ENCODE results near the gene CEP128.

DNA sequence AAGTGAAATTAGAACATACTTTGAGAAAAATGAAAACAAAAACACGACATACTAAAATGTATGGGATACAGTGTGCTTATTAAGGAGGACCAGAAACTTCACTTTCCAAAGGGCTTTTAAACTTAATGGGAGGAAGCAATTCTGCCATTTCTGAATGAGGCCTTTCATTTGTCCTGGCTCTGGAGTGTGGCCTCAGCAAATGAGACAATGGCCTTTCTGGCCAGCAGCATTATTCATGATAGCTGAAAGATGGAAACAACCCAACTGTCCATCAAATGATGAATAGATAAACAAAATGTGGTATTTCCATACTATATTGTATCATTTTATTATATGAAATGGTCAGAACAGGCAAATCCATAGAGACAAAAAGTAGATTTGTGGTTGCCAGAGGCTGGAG lies 338.6 kb downstream of the CEP128 start:
- TF ChIP-seq FOXP2 (optimal IDR thresholded peaks at IDR 0.05; ENCODE audit: control extremely low read depth, extremely low read length, insufficient read depth) (no peak), EZH2 (IDR thresholded peaks at IDR 0.05) (no peak), POLR2AphosphoS5 (IDR thresholded peaks at IDR 0.05; ENCODE audit: borderline replicate concordance, low read depth, low read length) (no peak)
